ENCODE results near the gene C14orf93. TPM values are rescaled to one million over a fixed set of nuclear protein-coding genes. Genes with fewer than 3 reads are reported as not detected.
"Not testable (repeated sequence)": the region's sequence is repeated elsewhere in the genome, so short reads cannot be mapped to it uniquely, and the experiment has no call there.

The C14orf93 gene
- polyA plus RNA-seq, 3 donors, result 18.5 to 24.4 (median 19.0) TPM

GRCh38 chr14:23025151-23025814, 15.3 kb upstream of the C14orf93 start:
- DNase-seq (ENCODE audit: extremely low read depth in 1 of 11, low read depth in 9 of 11, low spot score in 4 of 11), result peak in 7 of 11 donors; percentile 54 to 85 (median 72)

GRCh38 chr14:23024612-23025075, 14.7 kb upstream of the C14orf93 start:
- DNase-seq (ENCODE audit: extremely low read depth in 1 of 11, low read depth in 9 of 11, low spot score in 4 of 11), result no peak

GRCh38 chr14:23023795-23024152, 13.8 kb upstream of the C14orf93 start:
- DNase-seq (ENCODE audit: extremely low read depth in 1 of 11, low read depth in 9 of 11, low spot score in 4 of 11), result no peak

- DNase-seq (ENCODE audit: extremely low read depth in 1 of 11, low read depth in 9 of 11, low spot score in 4 of 11), result no peak
Observed at GRCh38 chr14:23023022-23023794, 13.3 kb upstream of the C14orf93 start.

- DNase-seq (ENCODE audit: extremely low read depth in 1 of 11, low read depth in 9 of 11, low spot score in 4 of 11), result no peak
Observed at GRCh38 chr14:23021889-23022442, 12.0 kb upstream of the C14orf93 start.

- no peak for DNase-seq (ENCODE audit: extremely low read depth in 1 of 11, low read depth in 9 of 11, low spot score in 4 of 11)
Observed at GRCh38 chr14:23021434-23021833, 11.5 kb upstream of the C14orf93 start.

GRCh38 chr14:23020143-23021128, 10.5 kb upstream of the C14orf93 start:
- no peak for DNase-seq (ENCODE audit: extremely low read depth in 1 of 11, low read depth in 9 of 11, low spot score in 4 of 11)

GRCh38 chr14:23018107-23018506, 8.2 kb upstream of the C14orf93 start:
- no peak for DNase-seq (ENCODE audit: extremely low read depth in 1 of 11, low read depth in 9 of 11, low spot score in 4 of 11)

- DNase-seq (ENCODE audit: extremely low read depth in 1 of 11, low read depth in 9 of 11, low spot score in 4 of 11), result no peak
Observed at GRCh38 chr14:23017091-23017490, 7.1 kb upstream of the C14orf93 start.

GRCh38 chr14:23015618-23016017, 5.7 kb upstream of the C14orf93 start:
- DNase-seq (ENCODE audit: extremely low read depth in 1 of 11, low read depth in 9 of 11, low spot score in 4 of 11), result no peak

GRCh38 chr14:23013749-23014054, 3.8 kb upstream of the C14orf93 start:
- DNase-seq (ENCODE audit: extremely low read depth in 1 of 11, low read depth in 9 of 11, low spot score in 4 of 11), result not testable (repeated sequence)

- no peak for DNase-seq (ENCODE audit: extremely low read depth in 1 of 11, low read depth in 9 of 11, low spot score in 4 of 11)
Observed at GRCh38 chr14:23013054-23013748, 3.3 kb upstream of the C14orf93 start.

GRCh38 chr14:23009483-23009938, 432 bp downstream of the C14orf93 start:
- DNase-seq (ENCODE audit: extremely low read depth in 1 of 11, low read depth in 9 of 11, low spot score in 4 of 11), result no peak

- no peak for DNase-seq (ENCODE audit: extremely low read depth in 1 of 11, low read depth in 9 of 11, low spot score in 4 of 11)
Observed at GRCh38 chr14:23008831-23009230, 1.1 kb downstream of the C14orf93 start.

GRCh38 chr14:23006544-23007419, 3.2 kb downstream of the C14orf93 start:
- DNase-seq (ENCODE audit: extremely low read depth in 1 of 11, low read depth in 9 of 11, low spot score in 4 of 11), result peak; percentile 93 to 98 (median 97)

- no peak for DNase-seq (ENCODE audit: extremely low read depth in 1 of 11, low read depth in 9 of 11, low spot score in 4 of 11)
Observed at GRCh38 chr14:23006188-23006534, 3.8 kb downstream of the C14orf93 start.

GRCh38 chr14:23005451-23006187, 4.3 kb downstream of the C14orf93 start:
- DNase-seq (ENCODE audit: extremely low read depth in 1 of 11, low read depth in 9 of 11, low spot score in 4 of 11), result no peak
